GM19452 (cell line): ENCODE results near the gene HECW1.
A peak's percentile ranks its signal among the peaks of the same experiment; 100 is the strongest.
"Not testable (repeated sequence)": the region's sequence is repeated elsewhere in the genome, so short reads cannot be mapped to it uniquely, and the experiment has no call there.

Source experiments
- ATAC-seq: cut with Tn5 transposase; IDR thresholded peaks from one replicate; pipeline ENCODE4 v1.9.1; 2021; ENCODE audit not compliant: unreplicated experiment

HECW1 gene

GRCh38 chr7:43590862-43591557 lies 478.6 kb downstream of the HECW1 start:
- ATAC-seq = peak; percentile 64

- peak; percentile 20 for ATAC-seq
Measured at GRCh38 chr7:43591558-43592180, 479.2 kb downstream of the HECW1 start.

- ATAC-seq = no peak
Measured at GRCh38 chr7:43592326-43592725, 479.9 kb downstream of the HECW1 start.

- ATAC-seq = no peak
Measured at GRCh38 chr7:43593010-43593409, 480.6 kb downstream of the HECW1 start.

GRCh38 chr7:43594020-43594419 lies 481.6 kb downstream of the HECW1 start:
- ATAC-seq = no peak

GRCh38 chr7:43596426-43596825 lies 484.0 kb downstream of the HECW1 start:
- not testable (repeated sequence) for ATAC-seq

- ATAC-seq = no peak
Measured at GRCh38 chr7:43600056-43600455, 487.6 kb downstream of the HECW1 start.

- ATAC-seq = no peak
Measured at GRCh38 chr7:43602256-43602655, 489.8 kb downstream of the HECW1 start.

- ATAC-seq = no peak
Measured at GRCh38 chr7:43604251-43604650, 491.8 kb downstream of the HECW1 start.

- no peak for ATAC-seq
Measured at GRCh38 chr7:43609097-43609496, 496.6 kb downstream of the HECW1 start.

- no peak for ATAC-seq
Measured at GRCh38 chr7:43612128-43612527, 499.7 kb downstream of the HECW1 start.

- peak; percentile 52 for ATAC-seq
Measured at GRCh38 chr7:43612599-43613589, 500.4 kb downstream of the HECW1 start.
